Activated CD4-positive, alpha-beta T cell treated with anti-CD3 and anti-CD28 coated beads for 36 hours (primary cell): Measurements from ENCODE around the gene CDH2. TPM values are rescaled to one million over a fixed set of nuclear protein-coding genes. Genes with fewer than 3 reads are reported as not detected.

Experiments used
- ATAC-seq: fragments of 200-7000 bp; cut with Tn5 transposase; one replicate; pipeline ENCODE4 v1.10.0; 2021; ENCODE audit warnings: mild to moderate bottlenecking, moderate library complexity
- CTCF ChIA-PET: fragments of 350-600 bp; sonication (Branson Sonifier 250); formaldehyde crosslinking; loops from one replicate; lab custom pipeline; 2021; ENCODE audit warnings: antibody characterized with exemption; lab: Charles Lee
- POLR2A ChIA-PET: fragments of 350-600 bp; sonication (Branson Sonifier 250); formaldehyde crosslinking; loops from one replicate; lab custom pipeline; 2021; ENCODE audit warnings: antibody characterized with exemption, inconsistent platforms; lab: Charles Lee
- DNase-seq: peaks from one replicate; pipeline ENCODE4 v3.0.0-alpha.2; 2020
- H3K27ac Mint-ChIP-seq: one replicate; pipeline ENCODE4 v1.8.0; 2021; ENCODE audit warnings: mixed read lengths
- H3K27me3 Mint-ChIP-seq: one replicate; pipeline ENCODE4 v1.8.0; 2021; ENCODE audit warnings: mixed read lengths
- H3K36me3 Mint-ChIP-seq: one replicate; pipeline ENCODE4 v1.8.0; 2021; ENCODE audit warnings: low read depth, mixed read lengths
- H3K4me1 Mint-ChIP-seq: one replicate; pipeline ENCODE4 v1.8.0; 2021; ENCODE audit warnings: mixed read lengths
- H3K4me3 Mint-ChIP-seq: one replicate; pipeline ENCODE4 v1.8.0; 2021; ENCODE audit warnings: mild to moderate bottlenecking, moderate library complexity, mixed read lengths
- H3K9me3 Mint-ChIP-seq: one replicate; pipeline ENCODE4 v1.8.0; 2021; ENCODE audit warnings: low read depth, mixed read lengths
- intact Hi-C, 2 experiments: fragments of 100-400 bp; cut with DNase I in 1 of 2; cut with micrococcal nuclease in 1 of 2; formaldehyde crosslinking; loops; one replicate each; pipeline versions ENCODE4 v1.14.2 to v1.15.1; 2022 to 2024; cut with DNase I, micrococcal nuclease
- total RNA-seq, 2 experiments: library from RNA; stranded (reverse); gene quantifications; one replicate each; pipeline ENCODE4 v1.2.3, GENCODE V29; 2021

The CDH2 gene
- total RNA-seq, 2 experiments from 2014 or later = not detected

DNA sequence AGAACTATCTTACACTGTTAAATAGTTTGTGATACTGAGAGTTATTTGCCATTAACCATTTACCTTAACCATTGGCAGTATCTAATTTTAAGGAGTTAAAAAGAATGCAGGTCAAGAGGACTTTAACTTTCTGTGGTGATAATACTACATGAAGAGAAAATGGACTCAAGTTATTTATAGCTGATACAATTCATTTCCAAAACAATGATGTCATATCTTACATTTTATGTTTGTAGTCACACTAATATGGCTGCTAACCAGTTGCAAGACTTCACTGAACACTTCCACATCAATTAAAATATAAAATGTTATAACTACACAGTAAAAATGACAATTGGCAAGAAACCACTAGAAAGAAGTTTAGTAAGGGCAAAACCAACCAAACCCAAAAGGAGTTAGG, 77.7 kb downstream of the CDH2 start:
- Mint-ChIP-seq H3K4me3 (no peak overlapping the region), H3K27ac (no peak overlapping the region), H3K9me3 (no peaks in the 10 kb centered on the region), H3K27me3 (no peaks in the 10 kb centered on the region), H3K4me1 (no peaks in the 10 kb centered on the region), H3K36me3 (no peaks in the 10 kb centered on the region)
- POLR2A ChIA-PET = no interaction called here
- CTCF ChIA-PET = no interaction called here
- intact Hi-C loops = no loop called here
- DNase-seq = no peak
- no peak for ATAC-seq

DNA sequence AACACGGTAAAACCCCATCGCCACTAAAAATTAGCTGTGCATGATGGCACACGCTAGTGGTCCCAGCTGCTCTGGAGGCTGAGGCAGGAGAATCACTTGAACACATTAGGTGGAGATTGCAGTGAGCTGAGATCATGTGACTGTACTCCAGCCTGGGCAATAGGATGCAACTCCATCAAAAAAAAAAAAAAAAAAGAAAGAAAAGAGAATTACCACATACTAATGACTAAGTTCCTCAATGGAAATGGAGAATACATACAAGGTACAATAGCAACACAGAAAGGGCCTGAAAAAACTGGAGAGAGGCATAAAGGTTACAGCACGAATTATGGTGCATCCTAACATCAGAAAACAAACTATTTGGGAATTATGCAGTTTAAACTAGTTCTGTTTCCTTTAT, 81.3 kb downstream of the CDH2 start:
- Mint-ChIP-seq H3K4me3 (no peak overlapping the region), H3K9me3 (no peaks in the 10 kb centered on the region), H3K27ac (no peak overlapping the region), H3K36me3 (no peaks in the 10 kb centered on the region), H3K27me3 (no peaks in the 10 kb centered on the region), H3K4me1 (no peaks in the 10 kb centered on the region)
- intact Hi-C loops = no loop called here
- no peak for ATAC-seq
- ChIA-PET POLR2A (no interaction called here), CTCF (no interaction called here)
- no peak for DNase-seq

- H3K27ac Mint-ChIP-seq = no peak overlapping the region
- H3K36me3 Mint-ChIP-seq = no peaks in the 10 kb centered on the region
- no peaks in the 10 kb centered on the region for H3K4me1 Mint-ChIP-seq
- no peak overlapping the region for H3K4me3 Mint-ChIP-seq
- no peaks in the 10 kb centered on the region for H3K9me3 Mint-ChIP-seq
- DNase-seq (no peak), ATAC-seq (no peak)
- CTCF ChIA-PET = no interaction called here
- POLR2A ChIA-PET = no interaction called here
- intact Hi-C loops = no loop called here
- no peaks in the 10 kb centered on the region for H3K27me3 Mint-ChIP-seq
Measured at GRCh38 chr18:28095041-28095440, 81.9 kb downstream of the CDH2 start.

DNA sequence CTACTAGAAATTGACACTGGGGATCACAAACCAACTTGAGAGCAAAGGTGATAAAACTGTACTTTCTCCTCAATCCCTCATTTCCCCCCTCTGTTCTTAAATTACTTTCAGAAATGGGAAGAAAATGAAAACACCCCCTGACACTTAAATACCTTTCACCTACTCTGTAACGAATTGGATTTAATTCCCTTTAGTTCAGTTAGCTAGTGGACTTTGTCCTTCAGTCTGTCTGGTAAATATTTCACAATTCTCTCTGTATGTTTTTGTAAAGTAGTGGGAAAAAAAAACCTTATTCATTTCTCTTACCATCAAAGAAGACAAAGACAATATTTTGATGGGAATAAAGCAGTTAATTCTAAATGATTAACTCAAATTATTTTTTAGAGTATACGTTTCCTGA, 85.7 kb downstream of the CDH2 start:
- H3K27me3 Mint-ChIP-seq = no peaks in the 10 kb centered on the region
- CTCF ChIA-PET = no interaction called here

DNA sequence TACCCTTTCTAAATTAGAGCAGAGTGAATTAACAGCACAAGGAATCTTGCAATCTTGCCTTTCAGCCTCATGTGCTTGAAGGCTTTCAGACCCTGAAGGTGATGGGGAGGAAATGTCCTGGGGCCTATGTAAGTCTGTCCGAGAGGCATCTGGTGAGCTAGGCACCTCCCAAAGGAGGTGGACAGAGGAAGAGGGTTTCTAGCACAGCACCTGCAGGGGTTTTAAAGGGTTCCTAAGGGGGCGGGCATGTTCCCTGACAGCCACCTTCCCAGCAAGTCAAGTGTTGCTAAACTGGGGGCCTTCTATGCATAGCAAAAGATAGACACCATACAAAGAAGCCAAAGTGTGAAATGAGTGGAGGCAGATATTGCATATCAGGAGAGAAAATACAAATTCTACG, 88.5 kb downstream of the CDH2 start:
- no peaks in the 10 kb centered on the region for H3K4me1 Mint-ChIP-seq
- ChIA-PET CTCF (no interaction called here), POLR2A (no interaction called here)
- no peak overlapping the region for H3K4me3 Mint-ChIP-seq
- H3K27ac Mint-ChIP-seq = no peak overlapping the region
- no peak for DNase-seq
- H3K36me3 Mint-ChIP-seq = no peaks in the 10 kb centered on the region
- intact Hi-C loops = no loop called here
- no peak for ATAC-seq
- H3K27me3 Mint-ChIP-seq = no peaks in the 10 kb centered on the region
- peaks cover 3% of the 10 kb centered on the region for H3K9me3 Mint-ChIP-seq

More for the DNA sequence above, 85.7 kb downstream of the CDH2 start:
- Mint-ChIP-seq H3K27ac (no peak overlapping the region), H3K4me1 (no peaks in the 10 kb centered on the region), H3K36me3 (no peaks in the 10 kb centered on the region), H3K4me3 (no peak overlapping the region), H3K9me3 (no peaks in the 10 kb centered on the region)
- POLR2A ChIA-PET = no interaction called here
- intact Hi-C loops = no loop called here
- ATAC-seq = no peak
- no peak for DNase-seq

DNA sequence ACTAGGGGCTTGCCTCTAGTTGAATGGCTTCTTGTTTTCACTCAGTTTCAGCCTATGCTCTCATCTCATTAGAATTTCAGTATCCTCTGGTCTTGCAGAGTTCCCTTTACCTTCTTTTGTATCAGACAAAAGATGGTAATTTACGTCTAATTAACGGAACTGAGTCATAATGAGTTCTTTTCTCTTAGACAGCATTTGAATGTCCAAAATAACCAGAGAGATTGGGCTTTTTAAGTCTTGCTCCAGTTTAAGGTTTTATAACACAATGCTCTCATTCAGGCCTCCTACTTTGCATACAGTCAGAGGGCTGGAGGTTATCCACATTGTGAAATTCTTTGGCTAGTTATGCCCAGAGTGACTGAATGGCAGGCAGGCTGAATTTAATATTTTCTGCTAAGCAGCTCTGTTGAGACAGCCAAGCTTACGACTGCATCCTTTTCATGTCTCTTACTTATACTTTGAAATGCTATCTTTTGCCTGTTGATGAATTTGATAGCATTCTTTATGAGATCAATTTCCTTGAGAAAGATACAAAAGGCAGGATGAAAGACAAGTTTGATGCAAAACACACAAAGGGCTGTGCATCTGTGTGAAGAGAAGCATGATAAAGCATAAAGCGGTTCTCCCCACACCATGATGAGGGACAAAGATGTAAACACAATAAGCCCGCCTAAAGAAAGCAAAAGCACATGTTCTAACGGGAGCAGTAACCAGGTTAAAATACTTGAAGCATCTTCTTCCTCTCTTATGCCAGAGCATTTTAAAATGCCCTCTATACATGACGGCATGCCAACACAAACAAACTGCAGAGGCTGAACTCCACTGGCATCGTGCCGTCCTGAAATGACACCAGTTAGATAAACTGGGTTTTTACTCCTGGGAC, 90.0 kb downstream of the CDH2 start:
- no peak for ATAC-seq
- Mint-ChIP-seq H3K36me3 (no peaks in the 10 kb centered on the region), H3K4me1 (no peaks in the 10 kb centered on the region), H3K27me3 (no peaks in the 10 kb centered on the region), H3K9me3 (peaks cover 3% of the 10 kb centered on the region), H3K4me3 (no peak overlapping the region), H3K27ac (no peak overlapping the region)
- POLR2A ChIA-PET = no interaction called here
- no peak for DNase-seq
- CTCF ChIA-PET = no interaction called here
- intact Hi-C loops = no loop called here

DNA sequence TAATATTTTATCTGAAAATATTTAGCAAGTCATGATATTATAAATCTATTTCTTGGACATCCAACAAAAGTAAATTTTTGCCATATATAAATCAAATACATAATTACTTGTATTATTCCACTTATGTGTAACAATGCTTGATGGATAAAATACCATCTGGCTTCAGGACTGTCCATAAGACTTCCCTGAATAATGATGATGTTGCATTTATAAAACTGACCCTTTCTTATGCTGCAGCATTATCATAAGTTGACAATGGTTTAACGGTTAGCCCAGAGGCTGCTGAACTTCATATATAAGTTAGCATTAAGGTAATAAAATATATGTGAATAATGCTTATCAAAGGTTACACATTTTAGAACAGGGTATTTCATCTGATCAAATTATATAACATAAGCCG, 95.4 kb downstream of the CDH2 start:
- intact Hi-C loops = no loop called here
- DNase-seq (no peak), ATAC-seq (no peak)
- Mint-ChIP-seq H3K27ac (no peak overlapping the region), H3K27me3 (no peaks in the 10 kb centered on the region), H3K9me3 (peaks cover 9% of the 10 kb centered on the region), H3K4me1 (no peaks in the 10 kb centered on the region), H3K4me3 (no peak overlapping the region), H3K36me3 (no peaks in the 10 kb centered on the region)
- ChIA-PET CTCF (no interaction called here), POLR2A (no interaction called here)

DNA sequence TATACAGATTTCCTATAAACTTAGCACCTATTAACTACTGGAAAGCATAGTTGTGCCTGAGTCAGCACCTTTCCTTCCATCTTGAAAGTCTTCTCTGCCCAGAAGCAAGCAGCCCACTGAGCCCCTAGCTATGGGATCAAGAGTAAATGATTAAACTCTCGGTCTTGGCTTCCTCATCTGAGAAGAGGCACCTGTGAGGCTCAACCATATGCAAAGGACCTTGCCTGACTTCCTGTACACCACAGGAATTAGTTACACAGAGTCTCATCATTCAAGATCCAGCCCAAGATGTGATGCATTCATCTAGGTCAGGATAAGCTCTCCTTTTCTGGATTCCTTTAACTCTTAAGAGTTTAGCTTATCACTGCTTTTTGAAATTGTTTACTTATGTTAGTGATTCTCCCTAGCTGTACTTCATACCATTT, 96.0 kb downstream of the CDH2 start:
- H3K27me3 Mint-ChIP-seq = no peaks in the 10 kb centered on the region
- no peaks in the 10 kb centered on the region for H3K4me1 Mint-ChIP-seq
- CTCF ChIA-PET = no interaction called here
- DNase-seq (no peak), ATAC-seq (no peak)
- intact Hi-C loops = no loop called here
- H3K36me3 Mint-ChIP-seq = no peaks in the 10 kb centered on the region
- peaks cover 9% of the 10 kb centered on the region for H3K9me3 Mint-ChIP-seq
- no peak overlapping the region for H3K27ac Mint-ChIP-seq
- POLR2A ChIA-PET = no interaction called here
- no peak overlapping the region for H3K4me3 Mint-ChIP-seq

GRCh38 chr18:28079883-28080282, 97.0 kb downstream of the CDH2 start:
- POLR2A ChIA-PET = no interaction called here
- Mint-ChIP-seq H3K9me3 (peaks cover 5% of the 10 kb centered on the region), H3K27me3 (no peaks in the 10 kb centered on the region), H3K36me3 (no peaks in the 10 kb centered on the region), H3K4me1 (no peaks in the 10 kb centered on the region), H3K27ac (no peak overlapping the region), H3K4me3 (no peak overlapping the region)
- CTCF ChIA-PET = no interaction called here
- intact Hi-C loops = no loop called here
- DNase-seq (no peak), ATAC-seq (no peak)

- no peaks in the 10 kb centered on the region for H3K36me3 Mint-ChIP-seq
- no peaks in the 10 kb centered on the region for H3K27me3 Mint-ChIP-seq
- ATAC-seq (no peak), DNase-seq (no peak)
- ChIA-PET POLR2A (no interaction called here), CTCF (no interaction called here)
- no peak overlapping the region for H3K27ac Mint-ChIP-seq
- intact Hi-C loops = no loop called here
- peaks cover 5% of the 10 kb centered on the region for H3K9me3 Mint-ChIP-seq
- no peak overlapping the region for H3K4me3 Mint-ChIP-seq
- H3K4me1 Mint-ChIP-seq = no peaks in the 10 kb centered on the region
Measured at GRCh38 chr18:28078849-28079248, 98.1 kb downstream of the CDH2 start.

DNA sequence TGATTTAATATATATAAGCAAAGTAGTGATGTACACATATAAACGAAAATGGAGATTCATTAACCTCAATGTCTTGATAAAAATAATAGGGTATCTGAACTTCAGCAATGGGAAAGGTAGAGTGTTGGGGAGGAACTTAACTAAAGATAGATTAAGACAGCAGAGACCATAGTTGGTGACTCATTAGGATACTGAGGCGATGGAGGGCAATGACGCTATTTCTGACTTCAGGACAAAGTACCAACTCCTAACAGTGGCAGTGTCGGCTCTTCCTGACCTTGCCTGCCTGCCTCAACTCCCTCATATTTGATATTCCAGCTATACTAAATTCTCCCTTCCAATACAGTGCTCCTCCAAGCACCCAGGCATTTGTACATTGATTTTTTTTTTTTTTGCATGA, 98.6 kb downstream of the CDH2 start:
- CTCF ChIA-PET = no interaction called here
- DNase-seq (no peak), ATAC-seq (no peak)
- no peaks in the 10 kb centered on the region for H3K36me3 Mint-ChIP-seq
- intact Hi-C loops = no loop called here
- no peaks in the 10 kb centered on the region for H3K4me1 Mint-ChIP-seq
- peaks cover 5% of the 10 kb centered on the region for H3K9me3 Mint-ChIP-seq
- POLR2A ChIA-PET = no interaction called here
- H3K27me3 Mint-ChIP-seq = no peaks in the 10 kb centered on the region
- H3K27ac Mint-ChIP-seq = no peak overlapping the region
- H3K4me3 Mint-ChIP-seq = no peak overlapping the region

GRCh38 chr18:28075501-28075900, 101.4 kb downstream of the CDH2 start:
- CTCF ChIA-PET = interaction anchor here (0.5 kb wide), 1 partner anchor 399 kb away, joined by 3 read pairs; no protein-coding TSS in a partner anchor
- no peaks in the 10 kb centered on the region for H3K36me3 Mint-ChIP-seq

More at GRCh38 chr18:28075501-28075900, 101.4 kb downstream of the CDH2 start:
- Mint-ChIP-seq H3K27me3 (no peaks in the 10 kb centered on the region), H3K4me1 (no peaks in the 10 kb centered on the region), H3K27ac (no peak overlapping the region), H3K9me3 (peaks cover 7% of the 10 kb centered on the region), H3K4me3 (no peak overlapping the region)
- POLR2A ChIA-PET = no interaction called here
- DNase-seq (no peak), ATAC-seq (no peak)
- intact Hi-C loops = no loop called here
